HepG2 (cell line): ENCODE data around the gene METTL6. TPM values are rescaled to one million over a fixed set of nuclear protein-coding genes. Genes with fewer than 3 reads are reported as not detected.

Experiments used
- ATRX ChIP-seq: sonication (generic); formaldehyde crosslinking; IDR thresholded peaks from 2 replicates; pipeline ENCODE4 v1.4.0; 2020; ENCODE audit warnings: missing genetic modification reagents, borderline replicate concordance
- CSRNP2 ChIP-seq: sonication (generic); formaldehyde crosslinking; conservative IDR thresholded peaks from 2 replicates; pipeline ENCODE4 v1.8.0; 2022; ENCODE audit warnings: low read depth, missing genetic modification reagents
- GRHL1 ChIP-seq: sonication (generic); formaldehyde crosslinking; conservative IDR thresholded peaks from 2 replicates; pipeline ENCODE4 v1.8.0; 2022; ENCODE audit warnings: missing genetic modification reagents
- HHEX ChIP-seq: IDR thresholded peaks from 2 replicates; pipeline ENCODE4 v1.6.1; 2016; ENCODE audit warnings: control low read depth
- KDM2A ChIP-seq: sonication (generic); formaldehyde crosslinking; IDR thresholded peaks from 2 replicates; pipeline ENCODE4 v1.4.0; 2020; ENCODE audit warnings: low read depth, missing genetic modification reagents, borderline replicate concordance
- MED13 ChIP-seq: sonication (generic); formaldehyde crosslinking; IDR thresholded peaks from 2 replicates; pipeline ENCODE4 v1.5.0; 2020; ENCODE audit warnings: missing genetic modification reagents
- MEIS2 ChIP-seq: sonication (generic); formaldehyde crosslinking; IDR thresholded peaks from 2 replicates; pipeline ENCODE4 v1.9.0; 2021; ENCODE audit warnings: mild to moderate bottlenecking, missing genetic modification reagents
- POGK ChIP-seq: sonication (generic); formaldehyde crosslinking; conservative IDR thresholded peaks from 2 replicates; pipeline ENCODE4 v1.8.0; 2022; ENCODE audit warnings: mild to moderate bottlenecking, moderate library complexity, missing genetic modification reagents
- RARG ChIP-seq: sonication (generic); formaldehyde crosslinking; IDR thresholded peaks from 2 replicates; pipeline ENCODE4 v1.4.0; 2020; ENCODE audit warnings: low read depth, mild to moderate bottlenecking, missing genetic modification reagents
- TEAD3 ChIP-seq: optimal IDR thresholded peaks from 2 replicates; pipeline ENCODE3; 2016; ENCODE audit warnings: borderline replicate concordance
- TOE1 ChIP-seq: sonication (generic); formaldehyde crosslinking; IDR thresholded peaks from 2 replicates; pipeline ENCODE4 v1.4.0; 2020; ENCODE audit warnings: mild to moderate bottlenecking, missing genetic modification reagents
- ZNF101 ChIP-seq: sonication (generic); formaldehyde crosslinking; IDR thresholded peaks from 2 replicates; pipeline ENCODE4 v1.4.0; 2020; ENCODE audit warnings: mild to moderate bottlenecking, low read depth, missing genetic modification reagents, borderline replicate concordance
- ZNF558 ChIP-seq: sonication (generic); formaldehyde crosslinking; IDR thresholded peaks from 2 replicates; pipeline ENCODE4 v1.9.0; 2022; ENCODE audit warnings: mild to moderate bottlenecking, missing genetic modification reagents, borderline replicate concordance
- ZNF567 ChIP-seq: sonication (generic); formaldehyde crosslinking; IDR thresholded peaks from 2 replicates; pipeline ENCODE4 v1.8.1; 2023; ENCODE audit warnings: mild to moderate bottlenecking, missing genetic modification reagents, borderline replicate concordance
- ZNF691 ChIP-seq: sonication (generic); formaldehyde crosslinking; IDR thresholded peaks from 2 replicates; pipeline ENCODE4 v1.4.0; 2020; ENCODE audit warnings: missing genetic modification reagents, low read depth, mild to moderate bottlenecking, borderline replicate concordance
- ZNF775 ChIP-seq: sonication (generic); formaldehyde crosslinking; IDR thresholded peaks from 2 replicates; pipeline ENCODE4 v1.4.0; 2020; ENCODE audit warnings: missing genetic modification reagents, mild to moderate bottlenecking, moderate library complexity, borderline replicate concordance
- ZNF782 ChIP-seq: sonication (generic); formaldehyde crosslinking; IDR thresholded peaks from 2 replicates; pipeline ENCODE4 v1.4.0; 2020; ENCODE audit warnings: missing genetic modification reagents, mild to moderate bottlenecking, borderline replicate concordance
- ZNF784 ChIP-seq: sonication (generic); formaldehyde crosslinking; IDR thresholded peaks from 2 replicates; pipeline ENCODE4 v1.5.1; 2020; ENCODE audit warnings: missing genetic modification reagents, mild to moderate bottlenecking, borderline replicate concordance
- ZNF841 ChIP-seq: sonication (generic); formaldehyde crosslinking; IDR thresholded peaks from 2 replicates; pipeline ENCODE4 v1.8.1; 2023; ENCODE audit warnings: missing genetic modification reagents, borderline replicate concordance
- ZSCAN5A ChIP-seq: sonication (generic); formaldehyde crosslinking; IDR thresholded peaks from 2 replicates; pipeline ENCODE4 v1.8.0; 2022; ENCODE audit warnings: mild to moderate bottlenecking, missing genetic modification reagents, borderline replicate concordance
- polyA plus RNA-seq, 8 experiments: library from polyadenylated mRNA; depleted of rRNA in 3 of 8; stranded (reverse) in 7 of 8; unstranded in 1 of 8; fragments of >200 nt; fragmentation: Illumina TruSeq in 4 of 8; extraction: Trizol in 4 of 8; gene quantifications; 2 replicates each; pipeline versions ENCODE4 v1.2.1 to v1.2.3, GENCODE V29; 2011 to 2016; ENCODE audit warnings: low read depth in 4 of 8, missing spikeins in 1 of 8, mixed read lengths in 1 of 8; ENCODE audit not compliant: insufficient read depth in 1 of 8
- total RNA-seq, 5 experiments: library from RNA; depleted of rRNA; stranded (reverse); fragments of >200 nt; fragmentation: Illumina TruSeq; extraction: Trizol; gene quantifications; 2 replicates each; pipeline ENCODE4 v1.2.3, GENCODE V29; 2016; ENCODE audit warnings: low read depth in 1 of 5

METTL6 gene
- total and polyA plus RNA-seq, 2 of the 13 experiments (the other 11 are each of a cell fraction or from before 2014, with no cell fraction given), result 17.2 to 29.4 TPM

GRCh38 chr3:15427182-15427880 is at the start of gene METTL6, which contains the start of gene EAF1 (continued):
- TF ChIP-seq CSRNP2 (CRISPR knock-in tag) (no peak), ZNF782 (CRISPR knock-in tag) (no peak), MED13 (CRISPR knock-in tag) (peak; percentile 36; the same call in 1 of the 2 replicates), TEAD3 (no peak), TOE1 (CRISPR knock-in tag) (no peak), ZNF841 (CRISPR knock-in tag) (no peak), MEIS2 (CRISPR knock-in tag) (no peak), ZNF101 (CRISPR knock-in tag) (no peak), ZNF784 (CRISPR knock-in tag) (peak; percentile 28; the same call in 1 of the 2 replicates), ZNF691 (CRISPR knock-in tag) (0 out of 2 replicates have a peak, but pooled peaks have one; percentile 26), ZNF775 (peak; percentile 61; the same call in 1 of the 2 replicates), RARG (CRISPR knock-in tag) (no peak), ZNF558 (CRISPR knock-in tag) (no peak), KDM2A (CRISPR knock-in tag) (peak; percentile 58), ZSCAN5A (CRISPR knock-in tag) (peak; percentile 81; the same call in 1 of the 2 replicates), ATRX (CRISPR knock-in tag) (no peak), ZNF567 (CRISPR knock-in tag) (no peak), GRHL1 (no peak), HHEX (CRISPR knock-in tag) (no peak), POGK (CRISPR knock-in tag) (0 out of 2 replicates have a peak, but pooled peaks have one; percentile 65)
